Osteoblast (primary cell): ENCODE measurements around the gene FAM111A. TPM values are rescaled to one million over a fixed set of nuclear protein-coding genes. Genes with fewer than 3 reads are reported as not detected.
A peak's percentile ranks its signal among the peaks of the same experiment; 100 is the strongest.

Experiments used
- DNase-seq: peaks from one replicate; pipeline ENCODE4 v3.0.0; 2011; ENCODE audit warnings: low spot score, mixed read lengths; ENCODE audit not compliant: insufficient read length; ENCODE audit errors: missing footprints
- H2AFZ ChIP-seq: 2 replicates; pipeline ENCODE4 v1.6.0; 2011; ENCODE audit warnings: mild to moderate bottlenecking, low read length
- H3K27ac ChIP-seq: 2 replicates; pipeline ENCODE4 v1.5.1; 2011; ENCODE audit warnings: mild to moderate bottlenecking, low read depth, low read length, moderate library complexity
- H3K27me3 ChIP-seq: 2 replicates; pipeline ENCODE4 v1.6.0; 2012; ENCODE audit warnings: mild to moderate bottlenecking, control low read depth, inconsistent platforms, low read length, moderate library complexity; ENCODE audit not compliant: insufficient read depth
- H3K36me3 ChIP-seq: 2 replicates; pipeline ENCODE4 v1.5.1; 2011; ENCODE audit warnings: mild to moderate bottlenecking, low read length, control low read depth, moderate library complexity; ENCODE audit not compliant: insufficient read depth
- H3K4me1 ChIP-seq: 2 replicates; pipeline ENCODE4 v1.5.1; 2011; ENCODE audit warnings: mild to moderate bottlenecking, low read length, control low read depth, moderate library complexity; ENCODE audit not compliant: insufficient read depth
- H3K4me2 ChIP-seq: 2 replicates; pipeline ENCODE4 v1.6.0; 2011; ENCODE audit warnings: mild to moderate bottlenecking, low read length; ENCODE audit not compliant: insufficient read depth
- H3K4me3 ChIP-seq: fragments of 200-600 bp; sonication (generic); 3 replicates; pipeline ENCODE4 v1.5.1; 2012; ENCODE audit warnings: mild to moderate bottlenecking, low read length, inconsistent platforms; ENCODE audit not compliant: insufficient read depth
- H3K79me2 ChIP-seq: 2 replicates; pipeline ENCODE4 v1.6.0; 2012; ENCODE audit warnings: mild to moderate bottlenecking, low read length, control low read depth, inconsistent platforms; ENCODE audit not compliant: insufficient read depth
- H3K9me3 ChIP-seq: 2 replicates; pipeline ENCODE4 v1.5.1; 2011; ENCODE audit warnings: low read depth, low read length, control low read depth
- H4K20me1 ChIP-seq: 2 replicates; pipeline ENCODE4 v1.6.0; 2012; ENCODE audit warnings: mild to moderate bottlenecking, low read length, control low read depth; ENCODE audit not compliant: insufficient read depth
- CTCF ChIP-seq: IDR thresholded peaks from 2 replicates; pipeline ENCODE4 v1.5.1; 2011; ENCODE audit warnings: mild to moderate bottlenecking, low read depth, low read length, moderate library complexity; ENCODE audit errors: extremely low read depth
- total RNA-seq: library from RNA; depleted of rRNA; stranded (reverse); fragments of >200 nt; gene quantifications from 2 replicates; pipeline ENCODE4 v1.2.3, GENCODE V29; 2012

FAM111A gene
- total RNA-seq, 1 donor, result 40.5 TPM

GRCh38 chr11:59183771-59184170 is 41.1 kb downstream of the FAM111A start:
- Histone ChIP-seq H4K20me1 (no peaks in the 10 kb centered on the region), H3K4me1 (no peaks in the 10 kb centered on the region), H3K36me3 (no peaks in the 10 kb centered on the region), H3K9me3 (no peaks in the 10 kb centered on the region), H2AFZ (no peak overlapping the region), H3K79me2 (no peaks in the 10 kb centered on the region), H3K4me2 (no peak overlapping the region), H3K4me3 (no peak overlapping the region), H3K27ac (no peak overlapping the region), H3K27me3 (peaks cover 9% of the 10 kb centered on the region)
- no peak for TF ChIP-seq CTCF
- DNase-seq, result no peak

GRCh38 chr11:59184691-59185339 is 42.2 kb downstream of the FAM111A start:
- no peak for DNase-seq
- no peak overlapping the region for H3K27ac ChIP-seq
- no peaks in the 10 kb centered on the region for H4K20me1 ChIP-seq
- H3K27me3 ChIP-seq, result peaks cover 9% of the 10 kb centered on the region
- H3K4me2 ChIP-seq, result no peak overlapping the region
- H3K36me3 ChIP-seq, result no peaks in the 10 kb centered on the region
- H3K9me3 ChIP-seq, result no peaks in the 10 kb centered on the region
- H3K4me1 ChIP-seq, result no peaks in the 10 kb centered on the region
- no peak overlapping the region for H3K4me3 ChIP-seq
- no peaks in the 10 kb centered on the region for H3K79me2 ChIP-seq
- TF ChIP-seq CTCF, result no peak
- no peak overlapping the region for H2AFZ ChIP-seq

GRCh38 chr11:59185386-59185945 is 42.8 kb downstream of the FAM111A start:
- no peaks in the 10 kb centered on the region for H3K79me2 ChIP-seq
- H3K4me1 ChIP-seq, result no peaks in the 10 kb centered on the region
- peaks cover 9% of the 10 kb centered on the region for H3K27me3 ChIP-seq
- no peaks in the 10 kb centered on the region for H4K20me1 ChIP-seq
- H2AFZ ChIP-seq, result no peak overlapping the region
- H3K36me3 ChIP-seq, result no peaks in the 10 kb centered on the region
- no peak for TF ChIP-seq CTCF
- H3K9me3 ChIP-seq, result no peaks in the 10 kb centered on the region
- DNase-seq, result no peak
- H3K27ac ChIP-seq, result no peak overlapping the region
- no peak overlapping the region for H3K4me2 ChIP-seq
- no peak overlapping the region for H3K4me3 ChIP-seq

GRCh38 chr11:59186130-59186594 is 43.5 kb downstream of the FAM111A start:
- DNase-seq, result peak; percentile 67
- Histone ChIP-seq H3K4me1 (no peaks in the 10 kb centered on the region), H3K27me3 (peaks cover 9% of the 10 kb centered on the region), H2AFZ (no peak overlapping the region), H3K36me3 (no peaks in the 10 kb centered on the region), H3K27ac (no peak overlapping the region), H3K79me2 (no peaks in the 10 kb centered on the region), H4K20me1 (no peaks in the 10 kb centered on the region), H3K4me2 (no peak overlapping the region), H3K9me3 (no peaks in the 10 kb centered on the region), H3K4me3 (no peak overlapping the region)
- peak; percentile 62 for TF ChIP-seq CTCF
